GM20431 (cell line): ENCODE data around the gene KRTAP10-5.
"Not testable (repeated sequence)": the region's sequence is repeated elsewhere in the genome, so short reads cannot be mapped to it uniquely, and the experiment has no call there.

Source experiments
- in situ Hi-C: fragments of 300-500 bp; cut with MseI, MboI; formaldehyde crosslinking; loops from one replicate; pipeline ENCODE4 v1.15.0; 2020; ENCODE audit warnings: low sequenced_read_pairs; ENCODE audit not compliant: unreplicated experiment

KRTAP10-5 gene

GRCh38 chr21:44552681-44553080, 27.7 kb downstream of the KRTAP10-5 start:
- in situ Hi-C loops = no loop called here

GRCh38 chr21:44552136-44552535, 28.3 kb downstream of the KRTAP10-5 start:
- in situ Hi-C loops = no loop called here

GRCh38 chr21:44551340-44551961, 29.0 kb downstream of the KRTAP10-5 start, which contains the start of gene KRTAP10-2:
TSS of gene KRTAP10-2 (minus strand) at chr21:44551505. CDS start at chr21:44551458, 47 bp downstream.
- in situ Hi-C loops = no loop called here

- in situ Hi-C loops = no loop called here
Measured at GRCh38 chr21:44550807-44551206, 29.6 kb downstream of the KRTAP10-5 start.

- in situ Hi-C loops = not testable (repeated sequence)
Measured at GRCh38 chr21:44550285-44550684, 30.1 kb downstream of the KRTAP10-5 start.

GRCh38 chr21:44549525-44550211, 30.7 kb downstream of the KRTAP10-5 start:
- in situ Hi-C loops = no loop called here

- in situ Hi-C loops = no loop called here
Measured at GRCh38 chr21:44548922-44549321, 31.5 kb downstream of the KRTAP10-5 start.

GRCh38 chr21:44548381-44548780, 32.0 kb downstream of the KRTAP10-5 start:
- in situ Hi-C loops = no loop called here

- in situ Hi-C loops = no loop called here
Measured at GRCh38 chr21:44547656-44548331, 32.6 kb downstream of the KRTAP10-5 start.

GRCh38 chr21:44544566-44544965, 35.8 kb downstream of the KRTAP10-5 start:
- in situ Hi-C loops = no loop called here

- in situ Hi-C loops = no loop called here
Measured at GRCh38 chr21:44542716-44543115, 37.7 kb downstream of the KRTAP10-5 start.

- in situ Hi-C loops = no loop called here
Measured at GRCh38 chr21:44540741-44541288, 39.6 kb downstream of the KRTAP10-5 start.

GRCh38 chr21:44539991-44540666, 40.3 kb downstream of the KRTAP10-5 start, which contains the start of gene KRTAP10-1:
TSS of gene KRTAP10-1 (minus strand) at chr21:44540195. CDS start at chr21:44540150, 45 bp downstream.
- in situ Hi-C loops = no loop called here

- in situ Hi-C loops = no loop called here
Measured at GRCh38 chr21:44539046-44539445, 41.4 kb downstream of the KRTAP10-5 start.

- in situ Hi-C loops = no loop called here
Measured at GRCh38 chr21:44537930-44538911, 42.2 kb downstream of the KRTAP10-5 start.

GRCh38 chr21:44535963-44536362, 44.4 kb downstream of the KRTAP10-5 start:
- in situ Hi-C loops = no loop called here

- in situ Hi-C loops = no loop called here
Measured at GRCh38 chr21:44534688-44535087, 45.7 kb downstream of the KRTAP10-5 start.

GRCh38 chr21:44533891-44534627, 46.3 kb downstream of the KRTAP10-5 start:
- in situ Hi-C loops = no loop called here
